Panc1 (cell line): ENCODE results near the gene CRYZ. TPM values are rescaled to one million over a fixed set of nuclear protein-coding genes. Genes with fewer than 3 reads are reported as not detected.
A peak's percentile ranks its signal among the peaks of the same experiment; 100 is the strongest.

ENCODE experiments used
- ATAC-seq: fragments of 200-7000 bp; cut with Tn5 transposase; 2 replicates; pipeline ENCODE4 v1.9.1; 2020; ENCODE audit warnings: mild to moderate bottlenecking, moderate library complexity
- BruUV-seq: library from RNA; stranded (reverse); fragments of 400-500 nt; replicated peaks from 2 replicates; lab custom pipeline; 2021; lab: Mats Ljungman, UMichigan
- CTCF ChIA-PET: fragments of 300-600 bp; sonication (Branson Sonifier 250); formaldehyde crosslinking; loops from one replicate; lab custom pipeline; 2022; ENCODE audit warnings: antibody characterized with exemption; lab: Charles Lee
- POLR2A ChIA-PET: fragments of 300-600 bp; sonication (Branson Sonifier 250); formaldehyde crosslinking; loops from one replicate; lab custom pipeline; 2022; ENCODE audit warnings: antibody characterized with exemption; lab: Charles Lee
- DNase-seq: peaks from one replicate; pipeline ENCODE4 v3.0.0-alpha.2; 2010; ENCODE audit warnings: low read depth, low spot score
- H3K27ac ChIP-seq: 2 replicates; pipeline ENCODE4 v1.5.1; 2011; ENCODE audit warnings: mild to moderate bottlenecking, low read length, inconsistent platforms
- H3K27me3 ChIP-seq: fragments of 200-500 bp; sonication (Bioruptor generic); 2 replicates; pipeline ENCODE4 v1.6.0; 2014; ENCODE audit warnings: low read length, inconsistent platforms; ENCODE audit not compliant: control insufficient read depth, insufficient read depth
- H3K36me3 ChIP-seq: fragments of 200-500 bp; sonication (Bioruptor generic); 2 replicates; pipeline ENCODE4 v1.5.1; 2014; ENCODE audit warnings: inconsistent platforms, mild to moderate bottlenecking, low read length, moderate library complexity; ENCODE audit not compliant: control insufficient read depth, insufficient read depth
- H3K4me1 ChIP-seq: 2 replicates; pipeline ENCODE4 v1.5.1; 2011; ENCODE audit warnings: inconsistent platforms, mild to moderate bottlenecking, low read length, moderate library complexity; ENCODE audit not compliant: control insufficient read depth, insufficient read depth
- H3K4me3 ChIP-seq, 2 experiments: 2 replicates each; pipeline ENCODE4 v1.5.1; 2011 to 2012; ENCODE audit warnings: low read depth in 2 of 2, low read length in 2 of 2, mild to moderate bottlenecking in 2 of 2, inconsistent platforms in 1 of 2, moderate library complexity in 1 of 2
- H3K9me3 ChIP-seq: fragments of 200-500 bp; sonication (Bioruptor generic); 2 replicates; pipeline ENCODE4 v1.5.1; 2014; ENCODE audit warnings: low read depth, mild to moderate bottlenecking, inconsistent platforms, low read length, moderate library complexity; ENCODE audit not compliant: control insufficient read depth, insufficient read depth
- CTCF ChIP-seq: fragments of 450-650 bp; IDR thresholded peaks from 2 replicates; pipeline ENCODE4 v1.5.1; 2017; ENCODE audit warnings: mild to moderate bottlenecking
- POLR2AphosphoS5 ChIP-seq: IDR thresholded peaks from 2 replicates; pipeline ENCODE4 v1.6.1; 2012; ENCODE audit warnings: mild to moderate bottlenecking, low read depth, low read length, moderate library complexity
- SIN3A ChIP-seq: IDR thresholded peaks from 2 replicates; pipeline ENCODE4 v1.6.1; 2012; ENCODE audit warnings: low read depth, mild to moderate bottlenecking, low read length, moderate library complexity, borderline replicate concordance; ENCODE audit not compliant: insufficient read depth
- TCF7L2 ChIP-seq: IDR thresholded peaks from 2 replicates; pipeline ENCODE4 v1.6.1; 2011; ENCODE audit warnings: mild to moderate bottlenecking, low read depth, low read length, inconsistent platforms
- in situ Hi-C: cut with HindIII; loops from 2 replicates; pipeline ENCODE4 v1.10.0; 2016; ENCODE audit warnings: low sequenced_read_pairs, low pct_unique_long_range_greater_than_20kb
- intact Hi-C: fragments of 100-400 bp; cut with micrococcal nuclease; formaldehyde crosslinking; loops from one replicate; pipeline ENCODE4 v1.10.0; 2022; ENCODE audit not compliant: unreplicated experiment
- total RNA-seq: library from RNA; stranded (reverse); gene quantifications from one replicate; pipeline ENCODE4 v1.2.1, GENCODE V29; 2021; ENCODE audit not compliant: unreplicated experiment
- TF ChIP-seq, protein P1 (sequence below), 2 experiments: IDR thresholded peaks; 2 replicates each; pipeline ENCODE4 v1.6.1; 2011 to 2012; ENCODE audit warnings: low read depth in 2 of 2, control low read depth in 1 of 2, low read length in 1 of 2, mild to moderate bottlenecking in 1 of 2, moderate library complexity in 1 of 2; ENCODE audit not compliant: insufficient read depth in 1 of 2

Gene CRYZ
- total RNA-seq, 1 experiment from 2014 or later, result 32.7 TPM

- H3K27me3 ChIP-seq, result no peaks in the 10 kb centered on the region; the same call in 1 of the 2 replicates
- H3K9me3 ChIP-seq, result no peaks in the 10 kb centered on the region
- peak; percentile 60 for TF ChIP-seq CTCF
- TF ChIP-seq, protein P1, sequence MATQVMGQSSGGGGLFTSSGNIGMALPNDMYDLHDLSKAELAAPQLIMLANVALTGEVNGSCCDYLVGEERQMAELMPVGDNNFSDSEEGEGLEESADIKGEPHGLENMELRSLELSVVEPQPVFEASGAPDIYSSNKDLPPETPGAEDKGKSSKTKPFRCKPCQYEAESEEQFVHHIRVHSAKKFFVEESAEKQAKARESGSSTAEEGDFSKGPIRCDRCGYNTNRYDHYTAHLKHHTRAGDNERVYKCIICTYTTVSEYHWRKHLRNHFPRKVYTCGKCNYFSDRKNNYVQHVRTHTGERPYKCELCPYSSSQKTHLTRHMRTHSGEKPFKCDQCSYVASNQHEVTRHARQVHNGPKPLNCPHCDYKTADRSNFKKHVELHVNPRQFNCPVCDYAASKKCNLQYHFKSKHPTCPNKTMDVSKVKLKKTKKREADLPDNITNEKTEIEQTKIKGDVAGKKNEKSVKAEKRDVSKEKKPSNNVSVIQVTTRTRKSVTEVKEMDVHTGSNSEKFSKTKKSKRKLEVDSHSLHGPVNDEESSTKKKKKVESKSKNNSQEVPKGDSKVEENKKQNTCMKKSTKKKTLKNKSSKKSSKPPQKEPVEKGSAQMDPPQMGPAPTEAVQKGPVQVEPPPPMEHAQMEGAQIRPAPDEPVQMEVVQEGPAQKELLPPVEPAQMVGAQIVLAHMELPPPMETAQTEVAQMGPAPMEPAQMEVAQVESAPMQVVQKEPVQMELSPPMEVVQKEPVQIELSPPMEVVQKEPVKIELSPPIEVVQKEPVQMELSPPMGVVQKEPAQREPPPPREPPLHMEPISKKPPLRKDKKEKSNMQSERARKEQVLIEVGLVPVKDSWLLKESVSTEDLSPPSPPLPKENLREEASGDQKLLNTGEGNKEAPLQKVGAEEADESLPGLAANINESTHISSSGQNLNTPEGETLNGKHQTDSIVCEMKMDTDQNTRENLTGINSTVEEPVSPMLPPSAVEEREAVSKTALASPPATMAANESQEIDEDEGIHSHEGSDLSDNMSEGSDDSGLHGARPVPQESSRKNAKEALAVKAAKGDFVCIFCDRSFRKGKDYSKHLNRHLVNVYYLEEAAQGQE (IDR thresholded peaks at IDR 0.05; ENCODE audit: insufficient read depth in 1 of 2, low read depth in 2 of 2, low read length in 1 of 2), result no peak
- no peak for TF ChIP-seq POLR2AphosphoS5
- TF ChIP-seq SIN3A, result no peak
- TF ChIP-seq TCF7L2, result no peak
- no peaks in the 10 kb centered on the region for H3K4me1 ChIP-seq
- BruUV-seq, result no TSS peak
- peak; percentile 2 for DNase-seq
- no peak for ATAC-seq
- in situ Hi-C loops (no loop called here), intact Hi-C loops (no loop called here)
- CTCF ChIA-PET, result interaction anchor here (0.8 kb wide), 1 partner anchor 1014 kb away, joined by 3 read pairs; no protein-coding TSS in a partner anchor
- no peak overlapping the region for H3K27ac ChIP-seq
- POLR2A ChIA-PET, result no interaction called here
- no peak overlapping the region for H3K4me3 ChIP-seq
- peaks cover 7% of the 10 kb centered on the region for H3K36me3 ChIP-seq
Observed at GRCh38 chr1:74767490-74767889, 34.6 kb upstream of the CRYZ start.

DNA sequence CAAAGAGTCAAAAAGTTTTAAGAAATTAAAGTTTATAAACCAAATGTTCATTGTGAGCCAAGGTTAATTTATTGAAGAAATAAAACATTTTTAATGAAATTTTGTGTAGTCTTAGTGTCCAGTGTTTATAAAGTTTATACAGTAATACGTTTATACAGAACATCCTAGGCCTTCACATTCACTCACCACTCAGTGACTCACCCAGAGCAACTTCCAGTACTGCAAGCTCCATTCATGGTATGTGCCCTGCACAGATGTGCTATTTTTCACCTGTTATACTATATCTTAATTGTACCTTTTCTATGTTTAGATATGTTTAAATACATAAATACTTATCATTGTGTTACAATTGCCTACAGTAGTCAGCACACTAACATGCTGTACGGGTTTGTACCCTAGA, 33.7 kb upstream of the CRYZ start:
- Histone ChIP-seq H3K36me3 (peaks cover 7% of the 10 kb centered on the region), H3K4me3 (no peak overlapping the region), H3K4me1 (no peaks in the 10 kb centered on the region), H3K27ac (no peak overlapping the region), H3K9me3 (no peaks in the 10 kb centered on the region), H3K27me3 (no peaks in the 10 kb centered on the region)
- in situ Hi-C loops, result no loop called here
- POLR2A ChIA-PET, result no interaction called here
- DNase-seq (no peak), ATAC-seq (no peak)
- BruUV-seq, result no TSS peak
- CTCF ChIA-PET, result no interaction called here
- TF ChIP-seq TCF7L2 (no peak), CTCF (no peak), POLR2AphosphoS5 (no peak), SIN3A (no peak)
- TF ChIP-seq, protein P1 (IDR thresholded peaks at IDR 0.05; ENCODE audit: insufficient read depth in 1 of 2, low read depth in 2 of 2, low read length in 1 of 2), result no peak
- intact Hi-C loops, result no loop called here
